GM21786 (cell line): ENCODE measurements around the gene CHL1.

Experiments used
- ATAC-seq: cut with Tn5 transposase; IDR thresholded peaks from one replicate; pipeline ENCODE4 v1.9.1; 2021; ENCODE audit not compliant: unreplicated experiment

The CHL1 gene

DNA sequence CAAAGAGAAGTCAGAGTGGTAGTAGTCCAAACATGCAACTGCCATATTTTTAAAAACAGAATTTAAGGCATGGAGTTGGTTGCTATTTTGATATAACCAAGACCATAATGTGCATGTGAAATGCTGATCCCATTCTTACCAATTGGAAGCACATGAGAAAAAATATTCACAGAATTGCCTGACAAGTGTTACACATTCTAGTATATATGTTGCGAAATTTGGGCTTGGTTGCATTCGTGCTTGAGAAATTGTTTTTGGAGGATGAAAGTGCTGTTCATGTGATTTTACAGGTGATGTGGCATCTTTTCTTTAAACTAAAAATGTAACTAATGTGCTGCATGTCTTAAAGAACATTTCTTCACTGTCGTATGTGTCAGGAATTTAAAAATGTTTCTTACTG lies 199.7 kb downstream of the CHL1 start:
- no peak for ATAC-seq

DNA sequence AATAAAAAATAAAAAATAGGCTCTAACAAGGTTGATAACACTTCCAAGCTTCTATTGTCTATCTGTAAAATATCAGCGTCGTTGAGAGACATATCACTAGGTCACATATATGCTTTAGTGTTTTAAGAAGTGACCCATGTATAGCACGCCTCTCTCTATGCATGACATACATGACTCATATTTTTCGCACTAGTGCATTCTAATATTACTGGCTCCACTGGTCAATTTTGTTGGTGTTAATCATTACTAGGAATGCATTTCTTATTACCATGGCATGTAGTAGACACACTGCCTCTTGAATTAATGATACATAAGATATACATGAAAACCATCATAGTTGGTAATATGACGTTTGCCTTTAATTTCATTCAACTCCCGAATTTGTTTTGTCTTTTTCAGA lies 203.1 kb downstream of the CHL1 start:
- no peak for ATAC-seq

DNA sequence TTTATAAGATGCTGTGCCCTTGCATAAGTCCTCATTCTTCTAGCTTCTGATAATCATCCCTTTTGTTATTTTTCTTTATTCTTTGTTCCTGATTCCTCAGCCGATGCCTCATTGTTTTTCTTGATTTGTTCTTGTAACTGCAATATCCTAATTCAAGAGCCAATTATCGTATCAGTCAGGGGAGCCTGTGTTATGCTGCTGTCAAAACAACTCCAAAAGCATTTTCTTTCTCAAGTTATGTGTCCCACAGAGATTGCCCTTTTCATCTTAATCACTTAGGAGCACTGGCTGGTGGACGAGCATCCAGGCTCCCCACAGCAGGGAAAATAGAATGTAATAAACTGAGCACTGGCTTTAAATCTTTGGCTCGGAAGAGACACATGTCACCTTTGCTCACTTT lies 207.3 kb downstream of the CHL1 start:
- ATAC-seq: no peak

DNA sequence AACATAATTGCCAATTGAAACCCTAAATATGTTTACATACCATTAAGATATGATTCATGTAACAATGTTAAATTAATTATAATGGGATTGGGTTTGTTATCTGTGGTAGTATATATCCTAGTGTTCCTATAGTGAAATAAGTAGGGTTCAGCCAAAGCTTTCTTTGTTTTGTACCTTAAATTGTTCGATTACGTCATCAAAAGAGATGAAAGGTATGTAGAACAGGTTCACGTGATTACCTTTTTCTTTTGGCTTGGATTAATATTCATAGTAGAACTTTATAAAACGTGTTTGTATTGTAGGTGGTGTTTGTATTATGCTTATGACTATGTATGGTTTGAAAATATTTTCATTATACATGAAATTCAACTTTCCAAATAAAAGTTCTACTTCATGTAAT lies 212.4 kb downstream of the CHL1 start:
- no peak for ATAC-seq

DNA sequence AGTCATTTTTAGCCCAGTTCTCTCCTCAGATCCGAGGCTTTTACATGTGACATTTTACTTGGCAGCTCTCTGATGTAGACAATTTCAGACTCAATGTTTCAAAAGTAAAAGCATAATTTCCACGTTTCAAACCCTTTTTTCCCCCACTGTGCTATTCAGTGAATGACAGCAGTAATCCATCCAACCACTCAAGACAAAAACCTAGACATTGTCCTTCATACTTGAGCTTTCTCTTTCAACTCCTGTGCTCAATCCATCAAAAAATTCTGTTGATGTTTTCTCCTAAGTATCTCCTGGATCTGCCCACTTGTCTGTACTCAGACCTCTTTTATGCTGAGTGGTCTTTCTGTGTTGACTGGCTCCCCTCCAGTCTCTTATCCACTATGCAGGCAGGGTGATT lies 214.7 kb downstream of the CHL1 start:
- ATAC-seq: no peak

DNA sequence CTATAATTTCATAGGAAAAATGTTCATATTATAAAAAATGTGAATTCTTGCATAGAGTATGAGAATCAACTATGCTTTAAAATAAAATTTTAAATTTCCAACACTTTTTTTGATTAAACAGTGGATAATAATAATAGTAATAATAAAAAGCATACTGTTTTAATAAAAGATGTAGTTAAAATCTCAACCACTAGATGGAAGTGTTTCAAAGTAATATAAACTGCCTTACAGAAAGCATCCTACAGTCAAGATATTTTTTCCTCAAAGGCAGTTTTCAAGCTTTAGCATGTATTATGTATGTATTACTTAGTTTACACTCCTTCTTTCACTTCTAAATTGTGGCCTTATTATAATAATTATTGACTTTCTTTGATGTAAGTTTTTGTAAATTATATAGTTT lies 217.5 kb downstream of the CHL1 start:
- no peak for ATAC-seq

DNA sequence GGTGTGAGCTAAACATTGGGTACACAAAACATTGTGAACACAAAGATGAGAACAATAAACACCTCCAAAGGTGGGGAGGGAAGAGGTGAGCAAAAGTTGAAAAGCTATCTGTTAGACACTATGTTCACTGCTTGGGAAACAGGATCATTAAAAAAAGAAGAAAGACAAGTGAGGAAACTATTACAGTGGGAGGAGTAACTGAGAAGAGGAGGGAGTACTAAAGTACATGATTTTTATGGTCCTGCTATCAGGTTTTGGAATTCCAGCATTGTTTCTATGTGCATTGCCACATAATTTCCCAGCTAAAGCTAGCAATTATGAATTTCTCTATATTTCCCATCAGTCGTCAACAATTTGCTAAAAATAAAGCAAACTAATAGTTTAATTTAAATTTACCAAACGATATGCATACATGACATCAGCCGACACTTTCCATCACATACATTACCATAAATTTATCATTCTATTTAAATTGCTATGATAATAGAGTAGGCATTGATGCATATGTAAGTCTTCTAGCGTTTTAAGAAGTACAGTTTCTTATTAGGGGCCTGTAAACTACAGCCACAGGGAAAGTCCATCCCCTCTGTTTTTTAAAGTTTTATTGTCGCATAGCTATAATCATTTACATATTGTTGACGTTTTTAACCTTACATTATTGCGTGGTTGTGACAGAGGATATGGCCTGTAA lies 221.8 kb downstream of the CHL1 start:
- ATAC-seq: no peak

DNA sequence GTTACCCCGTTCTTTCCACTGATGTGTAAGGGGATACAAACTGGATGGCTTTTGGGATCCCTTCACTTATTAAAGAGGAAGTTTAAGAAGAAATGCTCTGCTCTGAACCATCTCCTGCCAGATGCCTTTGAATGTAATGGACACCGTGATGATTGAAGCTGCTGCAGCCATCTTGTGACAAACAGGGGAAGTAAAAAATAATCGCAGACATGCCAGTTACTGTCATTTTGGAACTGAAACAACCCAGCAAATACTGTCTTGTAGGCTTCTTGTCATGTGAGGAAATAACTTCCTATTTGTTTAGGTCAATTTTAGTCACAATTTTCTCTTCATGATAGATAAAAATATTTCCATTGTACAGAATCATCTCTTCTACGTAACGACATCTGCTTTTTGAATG lies 224.0 kb downstream of the CHL1 start:
- ATAC-seq: peak; percentile 89

DNA sequence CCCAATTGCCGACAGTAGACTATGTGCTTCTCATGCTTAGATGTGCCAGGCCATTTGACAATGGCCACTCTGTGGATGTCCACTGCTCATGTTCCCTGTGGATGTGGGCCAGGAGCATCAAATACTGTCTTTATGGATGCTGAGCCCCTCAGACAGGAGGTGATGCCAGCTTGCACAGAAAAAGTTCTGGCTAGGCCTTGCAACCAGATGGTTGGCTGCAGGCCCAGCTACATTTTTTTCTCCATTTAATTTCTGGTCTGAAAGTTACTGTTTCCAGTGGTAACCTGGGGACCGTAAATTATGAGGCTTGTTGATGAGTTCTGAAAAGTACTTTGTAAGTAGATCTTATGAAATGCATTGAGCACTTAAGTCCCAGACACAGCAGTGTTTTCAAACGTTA lies 228.5 kb downstream of the CHL1 start:
- ATAC-seq: no peak

DNA sequence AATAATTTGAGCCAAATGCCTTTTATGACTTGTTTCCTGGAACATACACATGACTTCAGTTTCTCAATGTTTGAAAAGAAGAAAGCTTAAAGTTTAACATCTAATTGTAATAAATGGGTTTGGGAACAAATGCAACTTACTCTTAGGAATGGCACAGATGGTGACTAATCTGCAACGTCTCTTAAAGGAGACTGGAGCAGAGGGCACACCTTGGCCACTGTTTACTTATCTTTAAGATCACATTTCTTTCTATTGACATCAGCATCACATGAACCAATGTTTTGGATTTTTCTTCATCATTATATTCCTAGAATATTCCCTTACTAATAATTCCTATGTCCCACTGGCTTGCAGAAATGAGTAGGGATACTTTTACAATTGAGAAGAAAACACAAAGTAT lies 229.5 kb downstream of the CHL1 start:
- no peak for ATAC-seq

DNA sequence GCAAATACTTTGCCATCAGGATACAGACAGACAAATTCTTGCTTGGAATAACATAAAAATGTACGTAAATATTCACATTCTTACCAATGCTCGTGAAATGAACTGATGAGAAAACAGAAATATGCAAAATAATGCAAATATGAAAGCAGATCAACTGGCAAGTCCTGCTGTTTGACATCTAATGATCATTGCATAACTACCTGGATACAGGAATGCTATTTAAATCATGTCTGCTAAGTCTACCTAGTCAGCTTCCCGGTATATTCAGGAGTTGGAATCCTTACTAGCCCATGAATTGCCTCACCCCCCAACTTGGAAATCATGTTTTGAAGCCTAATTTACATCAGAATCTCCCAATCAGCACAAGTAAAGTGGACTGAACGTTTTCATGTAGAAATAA lies 230.6 kb downstream of the CHL1 start:
- ATAC-seq: no peak

DNA sequence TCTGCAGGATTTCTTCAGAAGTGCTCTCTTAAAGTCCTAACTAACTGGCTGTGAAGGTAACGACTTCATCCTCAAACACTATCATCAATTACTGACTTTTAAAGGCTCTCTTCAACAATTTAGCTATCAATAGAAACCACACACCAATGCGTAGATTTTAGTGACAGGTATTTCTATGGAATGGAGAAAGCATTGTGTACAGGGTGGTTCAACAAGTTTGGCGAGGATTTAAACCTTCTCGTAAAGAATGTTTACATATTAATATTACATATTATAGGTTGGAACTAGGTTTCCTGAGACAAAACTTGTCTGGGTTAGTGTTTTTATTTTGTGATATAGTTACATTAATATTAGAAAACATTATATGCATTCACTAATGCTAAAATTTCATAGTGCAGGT lies 233.6 kb downstream of the CHL1 start:
- ATAC-seq: no peak

DNA sequence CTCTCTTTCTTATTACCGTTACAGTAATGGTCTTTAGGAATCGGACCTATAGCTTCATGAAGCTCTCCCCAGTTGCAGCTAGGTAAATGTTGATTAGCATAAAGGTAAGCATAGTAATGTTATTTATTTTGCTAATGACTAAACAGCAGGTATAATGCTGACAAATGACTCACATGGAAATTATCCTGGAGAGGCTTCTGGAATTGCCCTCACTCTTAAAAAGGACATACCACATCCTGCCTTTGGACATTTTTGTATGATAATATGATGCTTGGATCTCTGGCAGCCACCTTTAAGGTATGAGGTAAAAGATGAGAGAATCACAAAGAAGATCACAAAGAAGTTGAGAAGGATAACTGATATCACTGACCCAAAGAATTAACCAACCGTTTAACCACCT lies 238.6 kb downstream of the CHL1 start:
- no peak for ATAC-seq

DNA sequence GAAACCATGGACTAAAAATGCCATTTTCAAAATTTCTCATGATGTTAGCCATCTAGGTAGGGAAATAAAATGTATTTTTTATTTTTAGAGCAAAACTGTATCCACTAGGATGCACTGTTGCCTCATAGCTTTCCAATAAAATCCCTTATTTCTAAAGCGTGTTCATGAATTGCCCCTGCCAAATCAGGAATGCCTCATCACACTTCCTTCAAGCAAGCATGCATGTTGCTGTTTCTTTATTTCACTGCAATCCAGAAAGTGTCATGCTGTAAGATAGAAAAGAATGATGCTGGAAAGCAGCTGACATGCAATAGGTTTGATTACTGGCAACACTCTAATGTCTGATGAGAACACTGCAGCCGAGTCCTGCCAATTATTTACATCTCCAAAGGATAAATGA lies 239.5 kb downstream of the CHL1 start:
- no peak for ATAC-seq

DNA sequence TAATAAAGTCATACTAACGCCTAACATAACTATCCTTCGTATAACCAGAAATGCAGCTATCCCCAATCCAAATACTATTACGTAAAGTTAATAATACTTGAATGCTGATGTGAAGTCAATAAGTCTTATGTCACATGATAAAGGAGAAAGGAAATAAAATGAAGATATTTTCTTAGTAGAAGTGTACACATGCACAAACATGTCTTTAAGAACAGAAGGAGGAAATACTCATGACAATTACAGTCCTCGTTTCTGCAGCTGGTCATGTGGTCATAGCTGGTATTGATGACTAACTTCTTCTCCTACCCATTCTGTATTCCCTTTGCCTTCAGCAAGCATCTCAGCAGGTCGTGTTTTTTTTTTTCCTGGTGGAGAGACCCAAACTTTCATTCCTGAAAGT lies 244.3 kb downstream of the CHL1 start:
- no peak for ATAC-seq

DNA sequence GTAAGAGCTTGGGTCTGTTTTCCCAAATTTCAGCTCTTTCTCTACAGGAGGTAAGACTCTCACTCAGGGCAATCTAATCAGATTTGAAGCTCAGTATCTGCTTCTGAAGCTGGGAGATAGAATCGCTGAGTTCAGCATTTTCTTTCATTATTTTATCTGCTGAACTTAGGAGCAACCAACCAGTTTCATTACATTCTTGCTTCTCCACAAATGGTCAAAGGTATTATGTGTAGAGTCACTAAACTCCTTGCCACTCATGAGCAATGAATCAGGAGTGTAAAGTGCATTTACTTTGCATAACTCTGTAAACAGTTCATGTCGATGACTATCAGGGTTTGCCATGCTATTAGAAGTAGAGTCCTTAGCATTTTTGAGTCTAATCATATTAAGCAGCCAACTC lies 249.4 kb downstream of the CHL1 start:
- no peak for ATAC-seq

DNA sequence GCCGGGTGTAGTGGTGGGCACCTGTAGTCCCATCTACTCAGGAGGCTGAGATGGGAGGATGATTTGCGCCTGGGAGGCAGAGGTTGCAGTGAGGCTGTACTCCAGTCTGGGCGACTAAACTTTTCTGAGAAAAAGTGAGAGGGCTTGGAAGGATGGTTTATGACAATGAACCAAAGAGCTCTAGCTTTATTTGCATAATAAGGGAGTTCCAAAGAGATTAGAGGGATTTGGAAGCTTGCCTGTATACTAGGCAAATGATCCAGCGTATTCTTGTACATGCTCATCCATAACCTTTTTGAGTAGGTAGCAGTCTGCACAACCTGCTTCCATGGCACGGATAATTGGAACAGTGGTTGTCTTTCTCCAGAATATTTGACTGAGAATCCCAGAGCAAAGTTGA lies 251.1 kb downstream of the CHL1 start:
- ATAC-seq: no peak

DNA sequence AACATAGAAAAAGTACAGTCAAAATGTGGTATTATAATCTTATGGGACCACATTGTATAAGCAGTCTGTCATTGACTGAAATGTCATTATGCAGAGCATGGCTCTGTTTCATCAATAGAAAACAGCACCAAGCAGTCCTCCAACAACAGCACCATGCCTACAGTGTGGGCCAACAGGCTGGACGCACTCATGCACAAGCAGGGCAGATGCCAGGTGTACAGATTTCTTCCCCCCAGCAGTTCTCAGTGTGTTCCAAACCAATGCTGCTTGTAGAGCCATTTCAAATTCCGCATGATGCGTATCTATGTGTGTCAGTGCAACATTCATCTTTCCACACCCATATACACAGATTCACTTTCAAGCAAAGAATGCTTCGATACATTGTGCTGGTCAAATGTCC lies 253.1 kb downstream of the CHL1 start:
- ATAC-seq: no peak

DNA sequence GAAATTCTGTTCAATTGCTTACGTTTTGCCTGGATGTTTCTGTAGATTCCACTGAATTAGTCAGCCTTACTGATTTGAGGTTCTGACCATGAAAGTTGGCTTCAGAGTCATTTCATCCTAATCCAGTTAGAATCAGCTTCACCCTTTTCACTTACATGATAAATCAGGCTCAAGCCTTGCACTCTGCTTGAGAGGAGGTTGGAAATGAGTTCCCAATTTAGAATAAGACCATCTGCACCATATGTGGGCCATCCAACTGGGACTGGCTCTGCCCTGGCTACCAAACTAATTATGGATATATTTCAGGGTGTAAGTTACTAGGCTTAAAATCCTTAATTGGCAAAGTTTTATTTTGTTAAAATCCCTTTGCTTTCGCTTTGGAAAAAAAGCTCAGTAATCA lies 255.7 kb downstream of the CHL1 start:
- ATAC-seq: no peak

DNA sequence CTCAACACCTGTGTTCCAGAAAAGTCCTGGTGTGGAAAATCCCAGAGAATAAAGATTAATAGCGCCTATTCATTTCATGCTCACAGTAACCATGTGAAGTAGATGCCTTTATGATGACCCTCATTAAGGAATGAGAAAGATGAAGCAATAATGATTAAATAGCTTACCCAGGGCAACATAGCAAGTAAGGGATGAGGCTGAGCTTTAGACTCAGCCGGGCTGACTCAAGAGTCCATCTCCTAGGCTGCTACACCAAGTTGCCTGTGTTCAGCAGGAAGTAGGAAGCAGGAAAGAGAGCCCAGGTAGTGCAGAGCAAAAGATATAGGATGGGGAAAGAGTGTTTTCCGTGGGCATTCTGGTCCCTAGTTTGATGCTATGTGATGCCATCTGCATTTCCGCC lies 256.5 kb downstream of the CHL1 start:
- no peak for ATAC-seq

DNA sequence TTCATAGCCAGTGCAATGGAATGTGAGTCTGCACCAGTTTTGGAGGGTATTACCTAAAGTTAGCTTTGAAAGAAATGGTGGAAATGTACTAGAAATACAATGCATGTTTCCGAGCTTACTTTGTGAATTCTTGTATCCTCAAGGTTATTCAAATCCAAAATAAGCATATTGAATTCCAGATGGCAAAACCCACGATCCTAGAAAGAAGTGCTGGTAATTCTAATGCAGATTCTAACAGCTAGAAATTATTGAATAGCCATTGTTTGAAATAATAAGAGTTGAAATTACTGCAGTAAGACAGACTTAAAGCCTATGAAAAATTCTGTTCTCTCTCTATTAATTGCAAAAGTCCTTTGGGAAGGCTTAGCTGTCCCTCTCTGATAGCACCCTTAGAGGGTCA lies 258.4 kb downstream of the CHL1 start:
- no peak for ATAC-seq

DNA sequence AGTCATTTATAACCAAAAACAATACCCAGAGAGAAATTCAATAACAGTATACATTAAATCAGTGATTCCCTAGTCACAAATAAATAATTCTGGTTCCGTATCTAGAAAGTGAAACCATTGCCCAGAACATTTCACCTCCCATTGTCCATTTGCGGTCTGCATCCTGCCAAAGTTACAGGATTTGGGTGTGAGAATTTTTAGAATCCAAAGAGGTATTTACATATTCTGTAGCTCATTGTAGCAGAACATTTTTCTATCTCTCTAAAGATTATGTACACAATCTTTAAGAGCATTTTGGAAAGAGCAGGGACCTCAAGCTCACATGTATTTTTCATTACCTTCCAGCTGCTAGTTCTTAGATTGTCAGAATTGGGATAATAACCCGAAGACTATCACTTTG lies 261.6 kb downstream of the CHL1 start:
- no peak for ATAC-seq

DNA sequence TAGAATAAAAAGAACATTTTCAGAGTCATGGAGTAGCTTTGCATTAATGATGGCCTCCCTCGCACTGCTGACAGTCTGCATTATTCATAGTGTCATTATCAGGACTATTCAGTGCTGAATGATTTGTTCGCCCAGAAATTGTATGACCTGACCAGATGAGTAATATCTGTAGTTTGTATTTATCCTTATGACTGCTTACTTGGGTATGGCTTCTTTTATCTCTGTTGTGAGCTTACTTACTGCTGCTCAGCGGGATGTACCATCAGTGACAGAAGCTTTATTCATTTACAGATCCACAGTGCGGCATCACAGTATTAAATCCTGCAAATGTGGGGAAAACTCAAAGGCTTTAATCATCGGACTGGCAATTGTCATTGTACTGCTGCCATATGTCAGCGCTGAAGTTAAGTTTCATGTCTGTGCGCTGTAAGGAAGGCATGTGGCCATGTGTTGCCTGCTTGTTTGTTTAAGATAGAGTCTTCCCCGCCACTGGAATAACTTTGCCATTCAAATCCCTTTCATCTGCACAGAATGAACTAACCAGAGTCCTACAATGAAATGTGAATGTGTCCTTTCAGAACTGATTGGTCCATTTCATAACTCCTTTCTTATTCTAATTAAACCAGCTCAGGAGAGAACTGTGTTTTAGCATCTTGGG lies 262.2 kb downstream of the CHL1 start:
- no peak for ATAC-seq
